ENCODE data around the gene MLLT1.

Gene MLLT1

GRCh38 chr19:6273701-6274601, 5.8 kb downstream of the MLLT1 start:
- DNase-seq (ENCODE audit: low spot score) = peak; percentile 9
- TF ChIP-seq, protein P1, sequence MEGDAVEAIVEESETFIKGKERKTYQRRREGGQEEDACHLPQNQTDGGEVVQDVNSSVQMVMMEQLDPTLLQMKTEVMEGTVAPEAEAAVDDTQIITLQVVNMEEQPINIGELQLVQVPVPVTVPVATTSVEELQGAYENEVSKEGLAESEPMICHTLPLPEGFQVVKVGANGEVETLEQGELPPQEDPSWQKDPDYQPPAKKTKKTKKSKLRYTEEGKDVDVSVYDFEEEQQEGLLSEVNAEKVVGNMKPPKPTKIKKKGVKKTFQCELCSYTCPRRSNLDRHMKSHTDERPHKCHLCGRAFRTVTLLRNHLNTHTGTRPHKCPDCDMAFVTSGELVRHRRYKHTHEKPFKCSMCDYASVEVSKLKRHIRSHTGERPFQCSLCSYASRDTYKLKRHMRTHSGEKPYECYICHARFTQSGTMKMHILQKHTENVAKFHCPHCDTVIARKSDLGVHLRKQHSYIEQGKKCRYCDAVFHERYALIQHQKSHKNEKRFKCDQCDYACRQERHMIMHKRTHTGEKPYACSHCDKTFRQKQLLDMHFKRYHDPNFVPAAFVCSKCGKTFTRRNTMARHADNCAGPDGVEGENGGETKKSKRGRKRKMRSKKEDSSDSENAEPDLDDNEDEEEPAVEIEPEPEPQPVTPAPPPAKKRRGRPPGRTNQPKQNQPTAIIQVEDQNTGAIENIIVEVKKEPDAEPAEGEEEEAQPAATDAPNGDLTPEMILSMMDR (IDR thresholded peaks at IDR 0.05; ENCODE audit: extremely low read depth, missing control alignments) = no peak

DNA sequence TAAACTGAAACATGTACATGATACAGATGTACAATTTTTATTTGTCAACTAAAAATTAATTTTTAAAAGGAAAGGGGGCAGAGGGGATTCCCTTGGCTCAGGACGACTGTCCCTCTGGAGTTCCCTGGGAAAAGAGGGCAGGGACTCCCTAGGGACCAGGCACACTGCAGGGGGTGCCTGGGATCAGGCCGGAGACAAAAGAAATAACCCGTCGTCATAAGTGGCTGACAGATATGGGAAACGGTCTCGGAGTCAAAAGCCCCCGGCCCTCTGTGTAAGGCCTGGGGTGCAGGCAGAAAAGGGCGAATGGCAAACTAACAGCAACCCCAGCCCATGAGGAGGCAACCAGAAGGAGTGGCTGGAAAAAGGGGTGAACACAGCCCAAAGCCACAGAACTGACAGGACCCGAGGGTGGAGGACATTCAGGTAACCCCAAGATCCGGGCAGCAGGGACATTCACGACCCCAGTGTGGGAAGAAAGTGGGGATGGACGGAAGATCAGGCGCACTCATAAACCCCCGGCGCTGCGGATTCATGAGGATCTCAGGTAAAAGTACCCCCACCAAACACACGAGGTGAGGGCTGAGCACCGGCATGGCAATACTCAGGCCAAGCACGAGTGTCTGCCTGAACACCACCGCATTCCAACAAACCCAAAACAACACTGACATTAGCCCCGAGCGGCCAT, 6.7 kb downstream of the MLLT1 start:
- no peak for DNase-seq (ENCODE audit: low spot score)
- TF ChIP-seq, protein P1 (IDR thresholded peaks at IDR 0.05; ENCODE audit: extremely low read depth, missing control alignments) = no peak

- no peak for DNase-seq (ENCODE audit: low spot score)
- TF ChIP-seq, protein P1 (IDR thresholded peaks at IDR 0.05; ENCODE audit: extremely low read depth, missing control alignments) = no peak
These were observed 7.4 kb downstream of the MLLT1 start for GRCh38 chr19:6272411-6272791.

DNA sequence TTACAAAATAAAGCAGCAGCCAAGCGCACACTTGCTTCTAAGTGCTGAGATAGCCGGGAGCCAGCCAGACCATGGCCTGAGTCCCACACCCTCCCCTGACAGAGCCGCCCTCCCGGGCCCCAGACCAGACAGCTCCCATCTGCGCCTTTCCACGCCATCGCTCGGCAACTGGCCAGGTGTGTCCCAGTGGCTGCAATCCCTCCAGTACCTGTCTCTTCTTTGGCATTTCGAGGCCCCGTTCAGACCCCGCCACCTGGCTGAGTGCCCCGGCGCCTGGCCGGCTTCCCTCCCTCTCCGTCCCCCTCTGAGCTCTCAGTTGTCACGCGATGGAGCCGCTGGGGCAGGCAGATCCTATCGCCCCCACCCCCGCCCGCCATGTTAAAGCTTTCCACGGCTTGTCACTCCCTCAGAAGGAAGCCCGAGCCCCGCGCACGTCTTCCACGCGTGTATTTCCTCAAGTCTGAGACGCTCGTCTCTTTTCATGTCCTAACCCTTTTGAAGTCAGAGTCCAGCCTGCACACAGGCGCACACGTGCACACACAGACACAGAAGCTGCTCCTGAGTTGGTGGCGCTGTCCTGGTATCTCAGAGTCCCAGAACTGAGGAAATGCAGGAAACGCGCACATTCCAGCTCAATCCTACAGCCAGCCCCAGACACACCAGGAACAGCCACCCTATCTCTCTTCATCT, 7.9 kb downstream of the MLLT1 start:
- TF ChIP-seq, protein P1 (IDR thresholded peaks at IDR 0.05; ENCODE audit: extremely low read depth, missing control alignments) = no peak
- DNase-seq (ENCODE audit: low spot score) = no peak

DNA sequence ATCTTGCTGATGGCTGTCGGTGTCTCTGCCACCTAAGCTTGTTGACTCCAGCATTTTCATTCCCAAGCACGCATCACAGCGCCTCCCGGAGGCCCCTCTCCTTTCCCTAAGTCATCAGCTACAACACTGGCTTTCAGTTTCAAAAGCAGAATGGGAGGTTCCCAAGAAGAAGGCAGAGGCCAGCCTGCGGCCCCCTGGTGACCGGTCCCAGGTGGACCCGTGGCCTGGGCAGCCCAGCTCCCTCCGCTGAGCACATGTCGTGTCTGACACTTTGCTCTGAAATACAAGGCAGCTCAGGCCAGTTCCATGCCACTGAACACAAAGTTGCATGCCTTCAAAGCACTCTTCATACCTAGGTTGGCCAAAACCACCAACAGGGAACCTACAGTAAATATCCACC, 8.5 kb downstream of the MLLT1 start:
- TF ChIP-seq, protein P1 (IDR thresholded peaks at IDR 0.05; ENCODE audit: extremely low read depth, missing control alignments) = no peak
- DNase-seq (ENCODE audit: low spot score) = no peak

DNA sequence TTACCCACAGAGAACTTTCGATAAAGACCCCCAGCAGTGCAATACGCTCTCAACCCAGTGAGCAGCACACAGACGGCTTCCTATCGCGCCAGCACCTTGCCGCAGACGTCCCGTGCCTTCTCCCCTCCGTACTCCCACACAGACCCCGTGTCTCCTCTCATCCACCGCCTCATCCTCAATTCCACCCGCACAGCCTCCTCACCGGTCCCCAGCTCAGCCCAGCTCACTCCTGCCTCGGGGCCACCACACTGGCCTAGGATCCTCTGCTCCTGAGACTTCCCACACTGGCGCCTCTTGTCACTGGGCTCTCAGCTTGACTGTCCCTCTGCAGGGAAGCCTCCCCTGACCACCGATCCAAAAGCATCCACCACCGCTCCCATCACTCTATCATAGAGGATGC, 9.0 kb downstream of the MLLT1 start:
- TF ChIP-seq, protein P1 (IDR thresholded peaks at IDR 0.05; ENCODE audit: extremely low read depth, missing control alignments) = no peak
- no peak for DNase-seq (ENCODE audit: low spot score)
